Uterus (tissue), 4 donors: ENCODE data around the gene ST6GALNAC5. TPM values are rescaled to one million over a fixed set of nuclear protein-coding genes. Genes with fewer than 3 reads are reported as not detected.
"Not testable (repeated sequence)": the region's sequence is repeated elsewhere in the genome, so short reads cannot be mapped to it uniquely, and the experiment has no call there.

Experiments
- DNase-seq, 2 donors: peaks; one replicate each; pipeline ENCODE4 v3.0.0-alpha.2; 2019 to 2020
- H3K27ac ChIP-seq, 2 donors: fragments of 200-600 bp; sonication (generic); 1 replicate in 1 of 2; 2 replicates in 1 of 2; pipeline ENCODE4 v1.5.1; 2016 to 2018
- H3K27me3 ChIP-seq, 2 donors: fragments of 200-600 bp; sonication (generic); one replicate each; pipeline ENCODE4 v1.5.1; 2018 to 2019; ENCODE audit warnings: control low read depth in 1 of 2
- H3K36me3 ChIP-seq, 2 donors: fragments of 200-600 bp; sonication (generic); one replicate each; pipeline ENCODE4 v1.5.1; 2019; ENCODE audit warnings: control low read depth in 1 of 2
- H3K4me1 ChIP-seq, 2 donors: fragments of 200-600 bp; sonication (generic); one replicate each; pipeline ENCODE4 v1.5.1; 2018 to 2019; ENCODE audit warnings: control low read depth in 1 of 2
- H3K4me3 ChIP-seq, 2 donors: fragments of 200-600 bp; sonication (generic); 1 replicate in 1 of 2; 2 replicates in 1 of 2; pipeline ENCODE4 v1.5.1; 2018 to 2019; ENCODE audit warnings: mild to moderate bottlenecking in 1 of 2
- H3K9me3 ChIP-seq, 2 donors: fragments of 200-600 bp; sonication (generic); one replicate each; pipeline ENCODE4 v1.5.1; 2019; ENCODE audit warnings: control low read depth in 1 of 2
- POLR2A ChIP-seq, 2 donors: fragments of 450-650 bp; IDR thresholded peaks; one replicate each; pipeline ENCODE4 v1.6.1; 2016; ENCODE audit warnings: antibody characterized with exemption in 2 of 2, mild to moderate bottlenecking in 1 of 2, moderate library complexity in 1 of 2
- intact Hi-C: fragments of 100-400 bp; cut with DNase I; formaldehyde crosslinking; loops from one replicate; pipeline ENCODE4 v1.15.1; 2023; ENCODE audit warnings: low total_unique reads
- total RNA-seq, 4 donors: library from RNA; depleted of rRNA in 3 of 4; stranded (reverse); fragments of >200 nt in 3 of 4; gene quantifications; one replicate each; pipeline versions ENCODE4 v1.1.0 to v1.2.4, GENCODE V29; 2014 to 2023
- TF ChIP-seq, protein P1 (sequence below), 4 experiments: fragments of 200-600 bp in 2 of 4; fragments of 450-650 bp in 2 of 4; sonication (generic) in 2 of 4; IDR thresholded peaks; one replicate each; pipeline ENCODE4 v1.5.1; 2016 to 2019; ENCODE audit warnings: antibody characterized with exemption in 4 of 4, mild to moderate bottlenecking in 2 of 4, moderate library complexity in 1 of 4
- donor health status: DM: yes; HTN: yes; CAD: no.

ST6GALNAC5 gene
- total RNA-seq, 4 donors from 2014 or later, result 1.4 to 6.4 TPM; not detected in 2

DNA sequence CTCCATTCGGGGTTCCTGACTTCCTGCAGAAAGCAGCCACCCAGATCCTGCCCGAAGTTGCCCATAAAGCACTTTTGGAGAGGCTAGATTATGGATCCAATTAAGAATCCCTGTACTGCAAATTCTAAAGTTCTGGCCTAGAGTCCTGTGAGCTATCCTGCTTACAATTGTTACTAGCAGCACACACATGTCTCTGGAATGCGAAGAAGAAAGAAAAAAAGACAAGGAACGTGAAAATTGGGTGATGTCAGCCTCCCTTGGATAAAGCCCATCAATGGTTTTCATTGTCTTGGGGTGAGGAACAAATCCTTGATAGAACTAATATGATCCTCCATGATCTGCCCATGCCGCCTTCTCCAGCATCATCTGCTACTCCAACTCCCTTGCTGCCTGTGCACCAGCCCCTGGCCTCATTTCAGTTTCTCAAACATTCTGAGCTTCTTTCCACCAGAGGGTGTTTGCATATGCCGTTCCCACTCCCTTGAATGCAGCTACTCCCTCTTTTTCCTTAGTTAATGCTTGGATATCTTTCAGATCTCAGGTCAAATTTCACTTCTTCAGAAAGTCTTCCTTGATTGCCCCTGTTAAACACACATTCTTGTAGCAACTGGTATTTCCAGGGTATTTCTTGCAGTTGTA, 94.0 kb downstream of the ST6GALNAC5 start:
- no peaks in the 10 kb centered on the region for H3K36me3 ChIP-seq
- no peaks in the 10 kb centered on the region for H3K27me3 ChIP-seq
- H3K4me3 ChIP-seq, result no peak overlapping the region
- no peaks in the 10 kb centered on the region for H3K4me1 ChIP-seq
- no peaks in the 10 kb centered on the region for H3K9me3 ChIP-seq
- no peak overlapping the region for H3K27ac ChIP-seq
- intact Hi-C loops, result no loop called here
- DNase-seq, result no peak
- no peak for TF ChIP-seq POLR2A (IDR thresholded peaks at IDR 0.05)
- TF ChIP-seq, protein P1, sequence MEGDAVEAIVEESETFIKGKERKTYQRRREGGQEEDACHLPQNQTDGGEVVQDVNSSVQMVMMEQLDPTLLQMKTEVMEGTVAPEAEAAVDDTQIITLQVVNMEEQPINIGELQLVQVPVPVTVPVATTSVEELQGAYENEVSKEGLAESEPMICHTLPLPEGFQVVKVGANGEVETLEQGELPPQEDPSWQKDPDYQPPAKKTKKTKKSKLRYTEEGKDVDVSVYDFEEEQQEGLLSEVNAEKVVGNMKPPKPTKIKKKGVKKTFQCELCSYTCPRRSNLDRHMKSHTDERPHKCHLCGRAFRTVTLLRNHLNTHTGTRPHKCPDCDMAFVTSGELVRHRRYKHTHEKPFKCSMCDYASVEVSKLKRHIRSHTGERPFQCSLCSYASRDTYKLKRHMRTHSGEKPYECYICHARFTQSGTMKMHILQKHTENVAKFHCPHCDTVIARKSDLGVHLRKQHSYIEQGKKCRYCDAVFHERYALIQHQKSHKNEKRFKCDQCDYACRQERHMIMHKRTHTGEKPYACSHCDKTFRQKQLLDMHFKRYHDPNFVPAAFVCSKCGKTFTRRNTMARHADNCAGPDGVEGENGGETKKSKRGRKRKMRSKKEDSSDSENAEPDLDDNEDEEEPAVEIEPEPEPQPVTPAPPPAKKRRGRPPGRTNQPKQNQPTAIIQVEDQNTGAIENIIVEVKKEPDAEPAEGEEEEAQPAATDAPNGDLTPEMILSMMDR (IDR thresholded peaks at IDR 0.05), result no peak

DNA sequence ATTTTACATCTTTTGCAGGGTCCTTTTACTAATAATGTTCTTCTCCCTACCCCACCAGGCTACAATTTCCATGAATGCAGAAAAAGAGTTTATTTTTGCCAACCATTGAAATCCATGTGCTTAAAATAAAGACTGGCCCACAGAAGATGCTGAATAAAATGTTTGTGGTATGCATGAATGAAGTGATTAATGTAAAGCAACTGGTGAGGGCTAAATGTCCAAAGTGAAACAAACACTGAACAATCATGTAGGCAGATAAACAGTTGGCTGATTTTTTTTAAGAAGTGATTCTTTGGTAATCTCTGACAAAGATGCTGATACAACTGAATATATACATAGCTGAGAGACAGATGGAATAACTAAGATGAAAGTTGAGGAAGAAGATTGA, 94.5 kb downstream of the ST6GALNAC5 start:
- no peak for DNase-seq
- H3K4me1 ChIP-seq, result no peaks in the 10 kb centered on the region
- H3K4me3 ChIP-seq, result no peak overlapping the region
- H3K9me3 ChIP-seq, result no peaks in the 10 kb centered on the region
- H3K27me3 ChIP-seq, result no peaks in the 10 kb centered on the region
- H3K27ac ChIP-seq, result no peak overlapping the region
- TF ChIP-seq, protein P1 (IDR thresholded peaks at IDR 0.05), result no peak
- TF ChIP-seq POLR2A (IDR thresholded peaks at IDR 0.05), result no peak
- intact Hi-C loops, result no loop called here
- no peaks in the 10 kb centered on the region for H3K36me3 ChIP-seq

DNA sequence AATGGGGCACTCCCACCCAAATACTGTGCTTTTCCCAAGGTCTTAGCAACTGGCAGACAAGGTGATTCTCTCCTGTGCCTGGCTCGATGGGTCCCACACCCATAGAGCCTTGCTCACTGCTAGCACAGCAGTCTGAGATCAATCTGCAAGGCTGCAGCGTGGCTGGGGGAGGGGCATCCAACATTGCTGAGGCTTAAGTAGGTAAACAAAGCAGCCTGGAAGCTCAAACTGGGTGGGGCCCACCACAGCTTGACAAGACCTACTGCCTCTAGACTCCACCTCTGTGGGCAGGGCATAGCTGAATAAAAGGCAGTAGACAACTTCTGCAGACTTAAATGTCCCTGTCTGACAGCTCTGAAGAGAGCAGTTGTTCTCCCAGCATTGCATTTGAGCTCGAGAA, 114.0 kb downstream of the ST6GALNAC5 start:
- H3K4me3 ChIP-seq, H3K36me3 ChIP-seq, DNase-seq, H3K9me3 ChIP-seq, intact Hi-C loops, H3K4me1 ChIP-seq, H3K27ac ChIP-seq, H3K27me3 ChIP-seq: not testable (repeated sequence)

DNA sequence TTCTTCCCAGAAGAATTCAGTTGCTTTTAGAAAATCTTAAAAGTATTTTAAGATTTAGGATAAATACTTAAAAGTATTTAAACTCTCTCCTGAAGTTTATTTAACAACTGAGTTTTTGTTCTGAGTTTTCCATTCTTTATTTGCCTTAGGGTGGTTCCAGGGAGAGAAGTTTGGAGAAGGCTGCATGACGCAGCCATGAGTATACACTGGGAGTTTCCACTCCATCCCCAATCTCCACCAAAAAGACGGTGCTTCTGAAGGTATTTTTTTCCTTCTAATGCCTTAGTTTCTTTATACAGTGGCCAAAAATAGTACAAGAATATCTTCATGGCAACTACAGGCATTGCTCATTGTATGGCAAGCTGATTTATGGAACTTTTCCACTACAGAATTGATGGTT, 122.7 kb downstream of the ST6GALNAC5 start:
- H3K9me3 ChIP-seq, result no peaks in the 10 kb centered on the region
- no peak overlapping the region for H3K27ac ChIP-seq
- intact Hi-C loops, result no loop called here
- DNase-seq, result no peak
- H3K4me1 ChIP-seq, result no peaks in the 10 kb centered on the region
- no peak overlapping the region for H3K4me3 ChIP-seq
- no peaks in the 10 kb centered on the region for H3K36me3 ChIP-seq
- H3K27me3 ChIP-seq, result no peaks in the 10 kb centered on the region
- no peak for TF ChIP-seq POLR2A (IDR thresholded peaks at IDR 0.05)
- TF ChIP-seq, protein P1 (IDR thresholded peaks at IDR 0.05), result no peak

DNA sequence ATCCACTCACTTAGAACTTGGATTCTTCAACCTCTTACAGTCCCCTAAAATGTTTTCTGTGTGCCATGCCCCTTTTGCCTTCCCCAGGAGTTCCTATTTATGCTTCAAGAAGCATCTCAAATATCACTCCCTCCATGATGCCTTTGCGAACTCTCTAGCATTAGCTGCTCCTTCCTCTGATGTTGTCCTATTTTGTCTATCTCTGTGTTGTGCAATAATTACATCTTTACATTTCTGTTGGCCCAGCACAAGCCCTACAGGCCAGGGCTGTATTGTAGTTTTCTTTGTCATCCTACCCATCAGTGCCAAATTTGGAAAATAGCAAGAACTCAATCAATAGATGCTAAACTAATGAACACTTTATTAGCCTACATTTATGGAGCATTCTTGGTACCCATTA, 125.8 kb downstream of the ST6GALNAC5 start:
- intact Hi-C loops, result no loop called here
- H3K27ac ChIP-seq, result no peak overlapping the region
- H3K4me3 ChIP-seq, result no peak overlapping the region
- no peaks in the 10 kb centered on the region for H3K36me3 ChIP-seq
- TF ChIP-seq POLR2A (IDR thresholded peaks at IDR 0.05), result no peak
- TF ChIP-seq, protein P1 (IDR thresholded peaks at IDR 0.05), result no peak
- no peaks in the 10 kb centered on the region for H3K4me1 ChIP-seq
- DNase-seq, result no peak
- H3K9me3 ChIP-seq, result no peaks in the 10 kb centered on the region
- H3K27me3 ChIP-seq, result no peaks in the 10 kb centered on the region
